Measurements from ENCODE around the gene CLHC1.
"Not testable (repeated sequence)": the region's sequence is repeated elsewhere in the genome, so short reads cannot be mapped to it uniquely, and the experiment has no call there.

Gene CLHC1

GRCh38 chr2:55232084-55232862, at the start of gene CLHC1, which contains the start of gene RPS27A:
TSS of gene CLHC1 (minus strand) at chr2:55232293. CDS start at chr2:55222411, 9,882 bp downstream.
TSS of gene RPS27A (plus strand) at chr2:55232688. CDS start at chr2:55232825, 137 bp downstream.
- peak; percentile 98 for DNase-seq (ENCODE audit: low read depth)

- DNase-seq (ENCODE audit: low read depth): not testable (repeated sequence)
Measured at GRCh38 chr2:55280851-55281546, 48.9 kb upstream of the CLHC1 start.

GRCh38 chr2:55279859-55280424, 47.8 kb upstream of the CLHC1 start:
- not testable (repeated sequence) for DNase-seq (ENCODE audit: low read depth)

GRCh38 chr2:55279214-55279835, 47.2 kb upstream of the CLHC1 start:
- not testable (repeated sequence) for DNase-seq (ENCODE audit: low read depth)

DNA sequence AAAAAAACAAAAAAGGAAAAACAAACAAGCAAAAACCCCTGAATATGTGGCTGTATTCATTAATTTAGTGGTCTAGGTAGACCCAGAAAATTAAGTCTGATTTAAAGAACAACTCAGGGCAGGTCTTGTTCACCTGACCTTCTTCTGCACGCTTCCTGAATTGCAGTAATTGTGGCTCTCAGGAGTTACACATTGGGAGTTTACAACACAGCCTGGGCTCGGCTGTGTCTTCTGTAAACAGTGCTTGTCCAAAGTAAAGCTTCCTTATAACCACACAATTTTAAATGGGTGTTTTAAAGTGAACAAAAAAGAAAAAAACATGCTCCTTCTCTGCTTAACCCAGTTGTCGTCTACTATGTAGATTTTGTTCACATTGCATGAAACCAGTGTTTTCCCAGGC, 45.2 kb upstream of the CLHC1 start:
- DNase-seq (ENCODE audit: low read depth): no peak

DNA sequence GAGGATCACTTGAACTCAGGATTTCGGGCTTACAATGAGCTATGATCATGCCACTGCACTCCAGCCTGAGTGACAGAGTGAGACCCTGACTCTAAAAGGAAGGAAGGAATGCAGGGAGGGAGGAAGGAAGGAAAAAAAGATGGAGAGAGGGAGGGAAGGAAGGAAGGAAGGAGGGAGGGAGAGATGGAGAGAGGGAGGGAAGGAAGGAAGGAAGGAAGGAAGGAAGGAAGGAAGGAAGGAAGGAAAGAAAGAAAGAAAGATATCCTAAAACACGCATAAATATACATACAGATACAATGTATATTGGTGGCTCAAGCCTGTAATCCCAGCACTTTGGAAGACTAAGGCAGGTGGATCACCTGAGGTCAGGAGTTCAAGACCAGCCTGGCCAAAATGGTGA, 42.3 kb upstream of the CLHC1 start:
- DNase-seq (ENCODE audit: low read depth): not testable (repeated sequence)

DNA sequence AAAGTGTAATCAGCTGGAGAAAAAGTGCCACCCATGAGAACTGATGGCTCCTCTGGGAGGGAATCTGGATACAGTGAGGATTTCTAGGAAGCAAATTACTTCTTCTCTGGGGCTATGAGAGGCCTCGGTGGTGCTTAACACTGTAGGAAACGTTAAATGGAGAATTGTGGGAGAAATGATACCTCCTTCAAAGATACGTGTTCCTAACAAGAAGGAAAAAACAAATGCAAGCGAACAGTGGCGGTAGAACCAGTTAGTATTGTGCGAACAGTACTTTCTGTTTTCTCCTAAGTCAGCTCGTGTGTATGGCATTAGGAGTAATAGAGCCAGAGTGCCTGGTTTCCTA, 37.5 kb upstream of the CLHC1 start:
- peak; percentile 20 for DNase-seq (ENCODE audit: low read depth)

- peak; percentile 92 for DNase-seq (ENCODE audit: low read depth)
Measured at GRCh38 chr2:55268907-55269644, 37.0 kb upstream of the CLHC1 start, which contains the start of gene MTIF2. TSS of gene MTIF2 (minus strand) at chr2:55269231. CDS start at chr2:55263858, 5,373 bp downstream.

DNA sequence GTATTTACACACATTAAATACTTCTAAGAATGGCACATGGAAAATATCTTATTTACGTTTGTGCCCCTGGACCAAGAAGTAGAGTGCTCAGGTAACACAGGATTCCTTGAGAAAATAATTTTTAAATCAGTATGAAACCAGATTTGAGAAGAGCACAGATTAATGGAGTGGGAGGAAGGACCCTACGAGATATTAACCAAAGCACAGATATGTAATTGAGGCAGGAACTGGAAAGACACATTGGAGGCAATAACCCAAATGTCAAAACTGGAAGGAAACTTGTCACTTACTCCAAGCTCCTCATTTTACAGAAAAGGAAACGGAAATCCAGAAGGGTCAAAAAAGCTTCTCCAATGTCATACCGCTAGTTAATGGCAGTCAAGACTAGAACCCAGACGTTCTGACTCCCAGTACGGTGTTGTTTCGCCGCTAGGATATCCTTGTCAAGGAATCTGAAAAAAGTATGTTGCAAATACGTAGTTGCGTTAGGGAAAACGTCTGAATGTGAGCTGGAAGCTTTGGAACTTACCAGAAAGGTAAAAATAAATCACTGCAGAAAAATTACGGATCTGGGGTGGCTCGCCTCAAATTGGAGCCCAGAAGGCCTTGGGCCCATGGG, 36.3 kb upstream of the CLHC1 start:
- DNase-seq (ENCODE audit: low read depth): no peak

DNA sequence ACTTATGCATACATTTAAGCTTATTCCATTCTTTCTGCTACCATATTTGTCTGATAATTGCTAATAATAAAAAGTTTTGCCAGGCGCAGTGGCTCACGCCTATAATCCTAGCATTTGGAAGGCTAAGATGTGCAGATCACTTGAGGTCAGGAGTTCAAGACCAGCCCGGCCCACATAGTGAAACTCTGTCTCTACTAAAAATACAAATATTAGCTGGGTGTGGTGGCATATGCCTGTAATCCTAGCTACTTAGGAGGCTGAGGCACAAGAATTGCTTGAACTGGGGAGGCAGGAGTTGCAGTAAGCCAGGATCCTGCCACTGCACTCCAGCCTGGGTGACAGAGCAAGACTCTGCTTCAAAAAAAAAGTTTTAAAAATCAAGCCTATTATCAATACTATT, 27.5 kb upstream of the CLHC1 start:
- DNase-seq (ENCODE audit: low read depth): not testable (repeated sequence)

- peak; percentile 79 for DNase-seq (ENCODE audit: low read depth)
Measured at GRCh38 chr2:55252832-55253231, 20.7 kb upstream of the CLHC1 start.

DNA sequence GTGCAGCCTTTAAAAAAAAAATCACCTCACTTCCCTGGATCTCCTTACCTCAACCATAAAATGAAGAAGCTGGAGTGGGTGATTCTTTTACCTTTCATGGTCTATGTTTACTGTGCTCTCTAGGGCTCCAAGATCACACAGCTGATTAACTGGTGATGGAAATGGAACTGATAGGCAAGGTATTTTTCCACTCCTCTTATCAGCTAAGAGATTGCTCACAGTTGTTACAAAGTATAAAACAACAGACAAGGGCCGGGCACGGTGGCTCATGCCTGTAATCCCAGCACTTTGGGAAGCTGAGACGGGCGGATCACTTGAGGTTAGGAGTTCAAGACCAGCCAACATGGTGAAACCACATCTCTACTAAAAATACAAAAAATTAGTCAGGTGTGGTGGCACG, 14.9 kb upstream of the CLHC1 start:
- DNase-seq (ENCODE audit: low read depth): peak; percentile 26

DNA sequence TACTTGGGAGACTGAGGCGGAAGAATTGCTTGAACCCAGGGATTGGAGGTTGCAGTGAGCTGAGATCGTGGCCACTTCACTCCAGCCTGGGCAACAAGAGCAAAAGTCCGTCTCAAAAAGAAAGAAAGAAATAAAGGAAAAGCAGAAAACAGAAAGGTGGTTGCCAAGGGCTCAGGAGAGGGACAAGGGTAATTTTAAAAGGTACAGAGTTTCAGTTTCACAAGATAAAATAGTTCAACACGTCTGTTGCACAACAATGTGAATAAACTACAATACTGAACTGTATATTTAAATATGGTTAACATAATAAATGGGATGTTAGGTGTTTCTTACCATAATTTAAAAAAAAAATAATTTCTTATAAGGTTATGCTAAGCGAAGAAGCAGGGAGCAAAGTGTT, 13.3 kb upstream of the CLHC1 start:
- no peak for DNase-seq (ENCODE audit: low read depth)

GRCh38 chr2:55242617-55243016, 10.5 kb upstream of the CLHC1 start:
- DNase-seq (ENCODE audit: low read depth): no peak

DNA sequence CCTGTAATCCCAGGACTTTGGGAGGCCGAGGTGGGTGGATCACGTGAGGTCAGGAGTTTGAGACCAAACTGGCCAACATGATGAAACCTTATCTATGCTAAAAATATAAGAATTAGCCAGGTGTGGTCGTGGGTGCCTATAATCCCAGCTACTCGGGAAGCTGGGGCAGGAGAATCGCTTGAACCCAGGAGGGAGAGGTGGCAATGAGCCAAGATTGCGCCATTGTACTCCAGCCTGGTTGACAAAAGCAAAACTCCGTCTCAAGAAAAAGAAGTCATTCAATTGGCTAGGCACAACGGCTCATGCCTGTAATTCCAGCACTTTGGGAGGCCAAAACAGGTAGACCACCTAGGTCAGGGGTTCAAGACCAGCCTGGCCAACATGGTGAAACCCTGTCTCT, 9.5 kb upstream of the CLHC1 start:
- not testable (repeated sequence) for DNase-seq (ENCODE audit: low read depth)

- DNase-seq (ENCODE audit: low read depth): no peak
Measured at GRCh38 chr2:55239656-55240222, 7.6 kb upstream of the CLHC1 start.

GRCh38 chr2:55236992-55237543, 5.0 kb upstream of the CLHC1 start:
- no peak for DNase-seq (ENCODE audit: low read depth)

DNA sequence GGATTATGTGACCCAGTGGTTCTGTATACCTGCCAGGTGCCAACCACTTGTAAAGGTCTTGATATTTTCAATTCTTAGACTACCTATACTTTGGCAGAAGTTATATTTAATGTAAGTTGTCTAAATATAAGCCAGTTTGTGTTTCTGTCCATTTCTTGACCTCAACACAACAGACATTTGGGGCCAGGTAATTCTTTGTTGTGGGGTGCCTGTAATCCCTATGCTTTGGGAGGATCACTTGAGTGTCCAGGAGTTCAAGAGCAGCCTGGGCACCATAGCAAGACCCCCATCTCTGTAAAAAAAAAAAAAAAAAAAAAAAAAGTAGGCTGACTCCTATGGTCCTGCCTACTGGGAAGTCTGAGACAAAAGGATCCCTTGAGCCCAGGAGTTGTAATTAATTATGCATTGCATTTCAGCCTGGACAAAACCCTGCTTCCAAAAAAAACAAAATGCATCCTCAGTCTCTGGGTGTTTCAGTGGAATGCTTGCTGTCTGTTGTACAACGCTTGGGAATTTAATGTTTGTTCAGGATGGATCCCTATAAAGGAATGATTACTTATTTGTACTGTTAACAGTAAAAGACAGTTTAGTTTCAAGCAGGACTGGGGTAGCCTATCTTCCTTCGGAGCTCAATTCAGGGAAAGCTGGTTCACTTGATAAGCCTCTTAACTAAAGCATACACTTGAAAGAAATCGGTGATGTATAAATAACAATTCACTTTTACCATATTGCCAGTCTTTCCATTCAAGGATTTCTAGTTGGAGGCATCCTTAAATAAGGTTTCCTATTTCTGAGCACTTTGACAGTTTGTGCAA, 3.8 kb upstream of the CLHC1 start:
- no peak for DNase-seq (ENCODE audit: low read depth)

DNA sequence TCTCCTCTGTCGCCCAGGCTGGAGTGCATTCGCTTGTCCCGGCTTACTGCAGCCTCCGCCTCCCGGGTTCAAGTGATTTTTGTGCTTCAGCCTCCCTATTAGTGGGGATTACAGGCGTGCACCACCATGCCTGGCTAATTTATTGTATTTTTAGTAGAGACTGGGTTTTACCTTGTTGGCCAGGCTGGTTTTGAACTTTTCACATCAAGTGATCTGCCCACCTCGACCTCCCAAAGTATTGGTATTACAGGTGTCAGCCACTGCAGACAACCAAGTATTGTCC, 1.5 kb upstream of the CLHC1 start:
- DNase-seq (ENCODE audit: low read depth): no peak

All from amniotic epithelial cell (primary cell).